Calu3 (cell line): ENCODE data around the gene KIF21B. TPM values are rescaled to one million over a fixed set of nuclear protein-coding genes. Genes with fewer than 3 reads are reported as not detected.

Source experiments
- BruUV-seq: library from RNA; stranded (reverse); fragments of 400-500 nt; replicated peaks from 2 replicates; lab custom pipeline; 2021; lab: Mats Ljungman, UMichigan
- CTCF ChIA-PET: fragments of 300-600 bp; sonication (Branson Sonifier 250); formaldehyde crosslinking; loops from one replicate; lab custom pipeline; 2022; ENCODE audit warnings: antibody characterized with exemption; lab: Charles Lee
- DNase-seq: peaks from one replicate; pipeline ENCODE4 v3.0.0; 2022
- H3K27ac Mint-ChIP-seq: one replicate; pipeline ENCODE4 v1.8.0; 2022; ENCODE audit warnings: mixed read lengths; ENCODE audit not compliant: unreplicated experiment
- H3K27me3 Mint-ChIP-seq: one replicate; pipeline ENCODE4 v1.8.0; 2022; ENCODE audit warnings: mixed read lengths; ENCODE audit not compliant: unreplicated experiment
- H3K36me3 Mint-ChIP-seq: one replicate; pipeline ENCODE4 v1.8.0; 2022; ENCODE audit warnings: mild to moderate bottlenecking, moderate library complexity, mixed read lengths; ENCODE audit not compliant: insufficient read depth, unreplicated experiment
- H3K4me1 Mint-ChIP-seq: one replicate; pipeline ENCODE4 v1.8.0; 2022; ENCODE audit warnings: mild to moderate bottlenecking, low read depth, mixed read lengths; ENCODE audit not compliant: unreplicated experiment
- H3K4me3 Mint-ChIP-seq: one replicate; pipeline ENCODE4 v1.8.0; 2022; ENCODE audit warnings: mild to moderate bottlenecking, low read depth, moderate library complexity, mixed read lengths; ENCODE audit not compliant: unreplicated experiment
- H3K9me3 Mint-ChIP-seq: one replicate; pipeline ENCODE4 v1.8.0; 2022; ENCODE audit warnings: low read depth, mixed read lengths; ENCODE audit not compliant: unreplicated experiment
- CTCF ChIP-seq: fragments of 200-600 bp; IDR thresholded peaks from one replicate; pipeline ENCODE4 v1.8.0; 2022; ENCODE audit warnings: antibody characterized with exemption; ENCODE audit not compliant: unreplicated experiment
- intact Hi-C: fragments of 100-400 bp; cut with micrococcal nuclease; formaldehyde crosslinking; loops from one replicate; pipeline ENCODE4 v1.10.0; 2022; ENCODE audit not compliant: unreplicated experiment
- total RNA-seq: library from RNA; stranded (reverse); gene quantifications from 2 replicates; pipeline ENCODE4 v1.2.3, GENCODE V29; 2022

Gene KIF21B
- total RNA-seq, 1 experiment from 2014 or later, result 6.7 TPM

GRCh38 chr1:200981278-200981677 is 42.2 kb downstream of the KIF21B start:
- no peaks in the 10 kb centered on the region for H3K4me1 Mint-ChIP-seq
- CTCF ChIA-PET, result no interaction called here
- no TSS peak for BruUV-seq
- no peak overlapping the region for H3K4me3 Mint-ChIP-seq
- H3K27me3 Mint-ChIP-seq, result no peaks in the 10 kb centered on the region
- intact Hi-C loops, result no loop called here
- no peaks in the 10 kb centered on the region for H3K9me3 Mint-ChIP-seq
- peaks cover 4% of the 10 kb centered on the region for H3K36me3 Mint-ChIP-seq
- no peak overlapping the region for H3K27ac Mint-ChIP-seq
- TF ChIP-seq CTCF, result no peak
- DNase-seq, result no peak

GRCh38 chr1:200980873-200981272 is 42.6 kb downstream of the KIF21B start:
- H3K36me3 Mint-ChIP-seq, result peaks cover 4% of the 10 kb centered on the region
- no peaks in the 10 kb centered on the region for H3K4me1 Mint-ChIP-seq
- H3K4me3 Mint-ChIP-seq, result no peak overlapping the region
- no peaks in the 10 kb centered on the region for H3K9me3 Mint-ChIP-seq
- DNase-seq, result no peak
- H3K27ac Mint-ChIP-seq, result no peak overlapping the region
- CTCF ChIA-PET, result no interaction called here
- H3K27me3 Mint-ChIP-seq, result no peaks in the 10 kb centered on the region
- intact Hi-C loops, result no loop called here
- no peak for TF ChIP-seq CTCF
- BruUV-seq, result no TSS peak

- no TSS peak for BruUV-seq
- DNase-seq, result no peak
- Mint-ChIP-seq H3K27me3 (no peaks in the 10 kb centered on the region), H3K4me3 (no peak overlapping the region), H3K36me3 (peaks cover 4% of the 10 kb centered on the region), H3K4me1 (no peaks in the 10 kb centered on the region), H3K9me3 (no peaks in the 10 kb centered on the region), H3K27ac (no peak overlapping the region)
- CTCF ChIA-PET, result interaction anchor here (0.8 to 1.3 kb wide), 3 partner anchors 9 to 62 kb away, joined by 3 to 10 read pairs (median 5); no protein-coding TSS in a partner anchor
- intact Hi-C loops, result no loop called here
- no peak for TF ChIP-seq CTCF
These were observed 43.1 kb downstream of the KIF21B start for GRCh38 chr1:200980452-200980772.

- H3K36me3 Mint-ChIP-seq, result peaks cover 4% of the 10 kb centered on the region
- CTCF ChIA-PET, result interaction anchor here (0.8 to 1.3 kb wide), 4 partner anchors 9 to 134 kb away, joined by 3 to 10 read pairs (median 6); no protein-coding TSS in a partner anchor
- no peaks in the 10 kb centered on the region for H3K9me3 Mint-ChIP-seq
- intact Hi-C loops, result no loop called here
- no peaks in the 10 kb centered on the region for H3K27me3 Mint-ChIP-seq
- no peaks in the 10 kb centered on the region for H3K4me1 Mint-ChIP-seq
- DNase-seq, result peak; percentile 49
- no peak overlapping the region for H3K4me3 Mint-ChIP-seq
- BruUV-seq, result no TSS peak
- H3K27ac Mint-ChIP-seq, result no peak overlapping the region
- peak; percentile 74 for TF ChIP-seq CTCF
These were observed 43.7 kb downstream of the KIF21B start for GRCh38 chr1:200979574-200980451.
